HG03097 (cell line): ENCODE measurements around the gene TSSK6.

Experiments
- ATAC-seq: cut with Tn5 transposase; IDR thresholded peaks from one replicate; pipeline ENCODE4 v1.9.1; 2021; ENCODE audit not compliant: unreplicated experiment, low FRiP score

The TSSK6 gene

DNA sequence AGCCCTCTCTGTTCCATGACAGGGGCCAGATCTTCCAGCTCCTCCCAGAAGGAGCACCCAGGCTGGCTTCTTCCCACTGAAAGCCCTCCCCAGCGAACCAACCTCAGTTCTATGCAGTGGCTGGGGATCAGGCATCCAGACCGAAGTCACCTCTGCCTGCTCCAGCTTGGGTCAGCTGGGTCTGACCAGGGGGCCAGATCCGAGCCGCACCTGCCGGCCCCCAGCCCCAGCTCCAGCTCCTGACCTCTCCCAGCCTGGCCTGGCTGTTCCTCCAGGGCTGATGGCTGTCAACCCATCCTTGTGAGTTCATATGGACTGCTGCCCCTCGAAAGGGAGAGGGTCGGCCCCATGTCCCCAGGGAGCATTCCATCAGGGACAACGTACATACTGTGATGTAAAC, 8.0 kb downstream of the TSSK6 start:
- ATAC-seq = no peak

DNA sequence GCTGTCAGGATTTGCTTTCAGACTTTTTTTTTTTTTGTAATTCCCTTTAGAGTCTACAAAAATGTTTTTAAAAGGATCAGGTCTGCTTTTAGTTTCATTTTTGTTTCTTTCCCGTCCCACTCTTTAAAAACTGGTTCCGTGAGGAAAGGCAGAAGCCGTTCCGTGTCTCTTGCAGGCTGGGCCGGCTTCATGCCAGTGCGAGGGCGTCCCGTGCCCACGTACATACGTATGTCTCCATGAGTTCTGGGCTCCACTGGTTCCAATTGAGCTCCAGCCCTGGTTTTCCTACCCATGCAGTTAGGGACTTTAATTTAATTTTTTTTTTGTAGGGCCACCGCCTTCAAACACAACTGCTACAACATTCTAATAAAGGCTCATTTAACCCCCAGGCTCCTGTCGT, 8.8 kb downstream of the TSSK6 start:
- no peak for ATAC-seq

DNA sequence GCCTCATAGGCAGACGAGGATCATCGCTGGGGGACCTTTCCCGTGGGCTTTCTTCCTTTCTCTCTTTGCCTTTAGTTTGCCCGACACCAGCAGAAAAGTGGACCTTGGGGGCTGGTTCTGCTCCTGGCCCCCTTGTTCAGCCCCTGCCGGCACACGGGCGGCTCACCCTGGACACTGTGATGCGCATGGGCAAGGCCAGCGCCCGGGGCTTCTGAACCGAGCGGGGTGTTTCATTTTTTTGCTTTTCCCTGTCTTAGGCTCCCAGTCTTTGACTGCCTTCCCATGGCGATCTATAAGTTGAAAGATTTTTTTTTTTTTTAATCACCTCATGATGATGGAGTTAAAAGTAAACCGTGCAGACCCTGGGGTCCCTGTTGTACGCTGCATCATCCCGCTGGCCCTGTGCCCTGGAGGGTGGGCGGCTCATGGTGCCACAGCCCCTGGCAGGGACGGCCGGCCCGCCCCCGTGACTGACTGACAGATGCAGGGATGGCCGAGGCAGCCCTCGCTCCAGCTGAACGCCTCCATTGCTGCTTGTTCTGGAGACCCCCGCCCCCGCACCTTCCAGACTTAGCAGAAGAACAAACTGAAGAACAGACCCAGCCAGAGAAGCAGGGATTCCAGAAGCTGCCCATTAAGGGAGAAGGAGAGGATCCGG, 9.6 kb downstream of the TSSK6 start:
- ATAC-seq = no peak

DNA sequence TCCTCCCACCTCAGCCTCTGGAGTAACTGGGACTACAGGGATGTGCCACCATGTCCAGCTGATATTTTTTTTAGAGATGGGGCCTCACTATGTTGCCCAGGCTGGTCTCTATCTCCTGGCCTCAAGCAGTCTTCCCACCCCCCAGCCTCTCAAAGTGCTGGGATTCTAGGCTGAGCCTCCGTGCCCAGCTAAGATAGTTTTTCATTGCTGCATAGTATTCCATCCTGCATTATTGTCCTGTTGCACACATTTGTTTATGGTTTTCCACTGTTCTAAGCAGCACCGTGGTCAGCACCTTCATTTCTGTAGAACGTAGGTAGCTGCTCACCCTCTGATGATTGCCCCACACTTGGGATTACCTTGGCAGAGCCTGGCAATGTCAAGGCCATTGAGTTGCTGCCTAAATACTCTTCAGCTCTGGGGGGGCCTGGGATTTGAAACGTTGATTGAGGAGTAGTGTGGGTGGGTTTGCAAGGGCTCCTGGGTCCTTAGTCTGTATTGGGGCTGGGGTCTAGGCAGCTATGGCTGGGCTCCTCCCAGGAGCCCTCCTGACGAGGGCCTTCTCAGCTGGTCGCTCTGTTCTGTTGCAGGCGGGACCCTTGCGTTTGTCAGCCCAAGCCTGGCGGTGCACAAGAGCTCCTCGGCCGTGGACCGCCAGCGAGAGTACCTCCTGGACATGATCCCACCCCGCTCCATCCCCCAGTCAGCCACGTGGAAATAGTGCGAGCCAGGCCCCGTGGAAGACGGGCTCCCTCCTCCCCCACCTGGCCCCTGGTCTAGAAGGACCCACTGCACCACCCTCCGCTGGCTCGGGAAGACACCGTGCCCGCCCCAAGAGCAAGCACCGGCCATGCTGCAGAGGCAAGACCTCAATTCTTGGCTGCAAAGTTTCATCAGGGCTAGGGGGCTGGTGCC, 10.3 kb downstream of the TSSK6 start:
- no peak for ATAC-seq

DNA sequence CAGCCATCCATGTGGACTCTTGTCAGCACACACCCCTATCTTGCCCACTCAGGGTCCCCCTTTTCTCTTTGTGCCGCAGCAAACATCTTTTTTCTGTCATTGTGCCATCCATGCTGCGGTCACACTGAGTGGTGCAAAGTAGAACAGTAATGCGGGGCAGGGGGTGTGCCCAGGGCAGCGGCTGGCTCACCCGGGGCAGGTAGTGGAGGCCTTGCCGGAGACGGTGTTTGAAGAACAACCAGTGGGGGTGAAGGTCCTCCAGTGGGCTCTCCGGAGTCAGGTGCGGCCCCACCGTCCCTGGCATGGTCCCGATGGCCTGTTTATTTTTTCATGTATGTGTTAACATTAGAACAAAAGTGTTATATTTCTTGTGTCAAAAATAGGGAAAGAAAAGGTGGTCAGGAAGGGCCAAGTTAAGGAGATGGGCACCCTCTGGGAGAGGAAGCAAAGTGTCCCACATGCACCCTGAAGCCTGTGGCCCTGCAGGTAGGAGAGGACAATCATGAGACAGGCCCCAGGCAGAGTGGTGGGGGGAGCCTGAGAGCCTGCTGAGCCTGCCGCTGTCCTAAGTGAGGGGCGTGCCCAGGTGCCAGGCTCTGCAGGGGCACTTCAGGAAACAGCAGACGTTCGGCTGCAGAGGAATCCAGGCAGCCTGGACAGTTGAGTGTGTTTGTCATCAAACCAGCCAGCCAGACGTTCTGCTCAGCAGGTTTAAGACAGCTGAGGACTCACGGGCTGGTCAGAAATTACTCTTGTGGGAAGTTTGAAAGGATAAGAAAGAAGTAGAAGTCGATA, 12.3 kb downstream of the TSSK6 start:
- no peak for ATAC-seq

DNA sequence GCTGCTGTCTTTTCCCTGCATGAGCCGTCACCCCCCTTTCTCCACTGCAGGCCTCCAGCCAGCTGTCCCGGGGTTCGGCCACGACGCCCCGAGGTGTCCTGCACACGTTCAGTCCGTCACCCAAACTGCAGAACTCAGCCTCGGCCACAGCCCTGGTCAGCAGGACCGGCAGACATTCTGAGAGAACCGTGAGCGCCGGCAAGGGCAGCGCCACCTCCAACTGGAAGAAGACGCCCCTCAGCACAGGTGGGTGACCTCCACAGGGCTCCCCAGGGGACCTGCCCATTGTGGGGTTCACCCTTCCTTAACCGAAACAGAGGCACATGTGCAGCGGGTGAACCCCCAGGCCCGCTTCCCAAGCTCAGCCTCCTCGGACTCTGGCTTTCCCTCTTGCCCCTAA, 13.1 kb downstream of the TSSK6 start:
- ATAC-seq = no peak

DNA sequence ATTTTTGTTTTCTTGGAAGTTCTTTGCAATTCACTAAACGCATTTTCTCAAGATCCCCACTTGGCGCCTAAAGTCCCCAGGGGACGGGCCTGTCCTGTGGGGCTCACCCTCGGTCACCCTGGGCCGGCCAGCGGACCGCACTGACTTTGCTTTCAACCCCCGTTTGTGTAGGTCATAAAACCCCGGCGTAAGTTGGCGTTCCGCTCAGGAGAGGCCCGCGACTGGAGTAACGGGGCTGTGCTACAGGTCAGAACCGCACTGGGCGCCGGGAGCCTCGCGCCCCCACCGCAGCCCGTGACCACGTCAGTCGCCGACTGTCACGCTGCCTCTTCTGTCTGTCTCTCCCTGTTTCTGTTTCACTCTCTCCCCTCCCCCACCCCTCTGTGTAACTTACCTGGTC, 13.6 kb downstream of the TSSK6 start:
- ATAC-seq = no peak

DNA sequence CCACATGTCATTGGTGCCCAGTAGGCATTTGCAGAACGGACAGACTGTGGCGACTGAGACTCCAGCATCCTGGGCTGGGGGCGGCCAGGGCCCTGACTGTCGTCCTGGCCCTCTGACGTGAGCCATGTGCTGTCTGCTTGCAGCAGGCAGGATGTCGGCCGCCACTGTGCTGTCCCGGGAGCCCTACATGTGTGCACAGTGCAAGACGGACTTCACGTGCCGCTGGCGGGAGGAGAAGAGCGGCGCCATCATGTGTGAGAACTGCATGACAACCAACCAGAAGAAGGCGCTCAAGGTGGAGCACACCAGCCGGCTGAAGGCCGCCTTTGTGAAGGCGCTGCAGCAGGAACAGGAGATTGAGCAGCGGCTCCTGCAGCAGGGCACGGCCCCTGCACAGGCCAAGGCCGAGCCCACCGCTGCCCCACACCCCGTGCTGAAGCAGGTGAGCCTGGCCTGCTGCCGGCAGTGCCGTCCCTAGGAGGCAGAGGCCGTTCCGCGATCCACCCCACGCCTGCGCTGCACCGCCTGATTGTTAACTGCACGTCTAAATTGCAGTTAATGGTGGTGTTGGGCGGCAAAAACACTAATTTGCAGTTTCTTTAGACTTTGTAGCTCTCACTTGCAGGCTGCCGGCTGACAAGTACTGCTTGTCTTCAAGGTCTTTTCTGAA, 14.2 kb downstream of the TSSK6 start:
- no peak for ATAC-seq

DNA sequence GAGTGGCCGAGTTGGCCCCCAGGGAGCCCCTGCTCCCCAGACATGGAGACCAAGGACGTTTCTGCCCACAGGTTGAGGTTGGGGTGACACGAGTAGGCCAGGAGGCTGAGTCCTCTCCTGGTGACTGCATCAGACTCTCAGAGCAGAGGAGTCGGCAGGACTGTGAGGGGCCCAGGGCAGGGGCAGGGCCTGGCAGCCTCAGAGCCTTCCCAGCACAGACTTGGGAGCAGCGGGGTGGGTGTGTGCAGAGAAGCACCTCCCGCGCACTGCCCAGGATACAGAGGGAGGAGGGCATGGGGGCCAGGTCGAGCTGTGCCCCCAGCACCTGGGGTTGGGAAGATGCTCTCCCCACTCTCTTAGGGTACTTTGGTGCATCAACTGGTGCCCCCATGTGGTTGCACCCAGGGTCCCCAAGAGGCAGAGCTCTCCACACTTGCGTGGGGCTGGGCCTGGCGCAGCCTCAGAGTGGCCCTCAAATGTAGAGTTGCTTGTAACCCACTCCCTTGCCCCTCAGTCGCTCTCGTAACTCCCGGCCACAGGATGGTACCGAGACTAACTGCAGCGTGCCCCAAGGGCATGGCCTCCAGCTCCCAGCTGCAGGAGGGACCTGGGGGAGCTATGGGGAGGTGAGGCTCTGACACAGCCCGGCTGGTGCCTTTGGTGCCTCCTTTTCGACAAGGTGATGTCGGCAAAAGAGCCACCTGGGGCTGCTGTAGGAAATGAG, 15.9 kb downstream of the TSSK6 start:
- ATAC-seq = no peak

DNA sequence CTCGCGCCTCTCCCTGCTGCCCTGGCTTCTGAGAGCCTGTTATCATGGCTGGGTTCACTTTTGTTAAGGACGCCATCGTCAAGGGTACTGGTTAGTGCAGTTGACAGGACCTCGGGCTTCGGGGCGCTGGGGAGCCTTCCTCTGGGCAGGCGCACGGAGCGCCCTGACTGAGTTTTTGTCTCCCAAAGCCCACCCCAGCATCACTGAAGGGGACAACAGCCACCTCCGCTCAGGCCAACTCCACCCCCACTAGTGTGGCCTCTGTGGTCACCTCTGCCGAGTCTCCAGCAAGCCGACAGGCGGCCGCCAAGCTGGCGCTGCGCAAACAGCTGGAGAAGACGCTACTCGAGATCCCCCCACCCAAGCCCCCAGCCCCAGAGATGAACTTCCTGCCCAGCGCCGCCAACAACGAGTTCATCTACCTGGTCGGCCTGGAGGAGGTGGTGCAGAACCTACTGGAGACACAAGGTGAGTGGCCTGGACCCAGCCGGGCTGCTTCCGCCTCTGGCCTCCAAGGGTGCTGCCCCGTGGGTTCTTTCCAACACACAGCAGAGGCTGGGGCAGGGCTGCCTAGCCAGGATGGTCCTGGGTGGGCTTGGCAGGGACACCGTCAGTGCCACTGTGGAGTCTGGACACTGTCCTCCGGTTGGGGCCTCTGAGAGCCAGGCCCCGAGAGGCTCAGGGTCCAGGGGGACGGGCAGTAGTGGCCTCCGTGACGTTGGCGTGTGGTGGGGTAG, 16.9 kb downstream of the TSSK6 start:
- no peak for ATAC-seq

DNA sequence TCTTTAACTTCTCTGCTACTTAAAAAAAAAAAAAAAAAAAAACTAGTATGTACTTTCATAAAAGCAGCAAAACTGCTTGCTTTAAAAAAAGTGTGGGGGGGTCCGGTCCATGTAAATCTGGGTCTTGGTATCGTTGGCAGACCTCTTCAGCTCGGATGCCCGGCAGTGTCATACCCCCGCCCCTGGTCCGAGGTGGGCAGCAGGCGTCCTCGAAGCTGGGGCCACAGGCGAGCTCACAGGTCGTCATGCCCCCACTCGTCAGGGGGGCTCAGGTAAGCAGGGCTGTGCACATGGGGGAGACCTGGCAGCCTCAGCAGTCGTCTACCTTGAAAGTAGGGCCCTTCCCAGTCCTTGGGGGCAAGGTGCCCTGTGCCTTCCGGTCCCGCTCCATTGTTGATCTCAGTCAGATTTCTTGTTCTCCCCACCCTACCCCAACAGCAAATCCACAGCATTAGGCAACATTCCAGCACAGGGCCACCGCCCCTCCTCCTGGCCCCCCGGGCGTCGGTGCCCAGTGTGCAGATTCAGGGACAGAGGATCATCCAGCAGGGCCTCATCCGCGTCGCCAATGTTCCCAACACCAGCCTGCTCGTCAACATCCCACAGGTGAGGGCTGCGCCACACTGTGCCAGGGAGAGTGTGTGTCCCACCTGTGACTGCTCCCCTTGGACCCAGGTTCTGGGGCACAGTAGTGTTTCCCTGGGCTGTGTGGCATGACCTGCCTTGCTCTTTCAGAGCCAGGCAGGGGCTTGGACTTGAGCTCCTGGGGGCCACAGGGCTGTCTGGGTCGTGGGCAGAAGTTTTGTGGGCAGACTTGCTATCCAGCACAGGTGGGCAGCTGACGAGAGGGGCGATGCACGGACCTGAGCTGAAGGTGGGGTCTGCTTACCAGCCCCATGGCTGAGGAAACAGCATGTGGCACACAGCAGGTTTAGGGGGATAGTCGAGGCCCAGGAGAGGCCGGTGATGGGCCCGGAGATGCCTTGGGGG, 19.4 kb downstream of the TSSK6 start:
- ATAC-seq = no peak

DNA sequence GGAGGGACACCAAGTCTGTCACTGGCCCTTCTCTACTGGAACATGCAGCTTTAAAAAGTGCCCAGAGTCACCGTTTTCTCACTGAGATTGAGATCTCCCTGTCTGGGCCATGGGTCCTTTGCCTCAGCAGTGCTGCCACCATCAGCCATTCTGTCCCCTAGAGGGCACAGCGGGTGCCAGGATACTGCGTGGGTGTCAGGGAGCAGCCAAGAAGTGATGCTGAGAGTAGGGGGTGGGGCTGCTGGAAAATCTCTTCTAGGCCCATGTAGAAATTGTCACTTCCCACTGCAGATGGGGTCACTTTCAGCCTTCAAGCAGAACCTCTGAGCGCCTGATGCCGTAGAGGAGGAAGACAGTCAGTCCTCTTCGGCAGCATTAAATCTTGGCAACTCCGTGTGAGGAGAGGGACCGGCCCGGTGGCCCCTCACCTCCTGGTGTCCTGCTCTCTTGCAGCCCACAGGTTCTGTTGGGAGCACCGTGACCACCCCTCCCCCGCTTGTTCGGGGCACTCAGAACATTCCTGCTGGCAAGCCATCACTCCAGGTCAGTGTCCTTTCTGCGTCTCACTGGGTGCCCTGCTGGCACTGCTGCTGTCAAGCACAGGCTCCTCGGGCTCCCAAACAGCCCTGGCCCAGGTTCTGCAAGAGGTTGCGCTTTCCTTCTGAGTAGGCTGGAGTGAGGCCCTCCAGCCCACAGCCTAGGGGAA, 21.4 kb downstream of the TSSK6 start:
- ATAC-seq = no peak

DNA sequence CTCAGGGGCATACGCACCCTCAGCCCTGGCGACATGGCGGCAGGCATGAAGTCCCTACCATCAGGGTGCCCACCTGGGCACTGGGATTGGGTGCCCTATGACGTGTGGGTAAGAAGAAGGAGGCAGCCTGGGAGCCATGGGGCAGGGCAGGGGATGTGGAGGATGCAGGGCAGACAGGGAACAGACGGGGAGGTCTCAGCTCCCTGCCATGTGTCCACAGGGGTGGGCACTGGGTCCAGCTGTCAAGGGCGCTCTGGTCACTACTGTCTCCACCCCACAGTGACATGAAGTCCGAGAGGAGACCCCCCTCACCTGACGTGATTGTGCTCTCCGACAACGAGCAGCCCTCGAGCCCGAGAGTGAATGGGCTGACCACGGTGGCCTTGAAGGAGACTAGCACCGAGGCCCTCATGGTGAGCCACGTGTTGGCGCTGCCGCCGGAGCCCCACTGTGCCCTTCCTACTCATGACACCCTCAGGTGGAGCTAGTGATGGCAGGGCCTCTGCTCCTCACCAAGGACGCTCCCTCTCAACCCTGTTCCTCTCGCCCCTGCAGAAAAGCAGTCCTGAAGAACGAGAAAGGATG, 23.2 kb downstream of the TSSK6 start:
- no peak for ATAC-seq

DNA sequence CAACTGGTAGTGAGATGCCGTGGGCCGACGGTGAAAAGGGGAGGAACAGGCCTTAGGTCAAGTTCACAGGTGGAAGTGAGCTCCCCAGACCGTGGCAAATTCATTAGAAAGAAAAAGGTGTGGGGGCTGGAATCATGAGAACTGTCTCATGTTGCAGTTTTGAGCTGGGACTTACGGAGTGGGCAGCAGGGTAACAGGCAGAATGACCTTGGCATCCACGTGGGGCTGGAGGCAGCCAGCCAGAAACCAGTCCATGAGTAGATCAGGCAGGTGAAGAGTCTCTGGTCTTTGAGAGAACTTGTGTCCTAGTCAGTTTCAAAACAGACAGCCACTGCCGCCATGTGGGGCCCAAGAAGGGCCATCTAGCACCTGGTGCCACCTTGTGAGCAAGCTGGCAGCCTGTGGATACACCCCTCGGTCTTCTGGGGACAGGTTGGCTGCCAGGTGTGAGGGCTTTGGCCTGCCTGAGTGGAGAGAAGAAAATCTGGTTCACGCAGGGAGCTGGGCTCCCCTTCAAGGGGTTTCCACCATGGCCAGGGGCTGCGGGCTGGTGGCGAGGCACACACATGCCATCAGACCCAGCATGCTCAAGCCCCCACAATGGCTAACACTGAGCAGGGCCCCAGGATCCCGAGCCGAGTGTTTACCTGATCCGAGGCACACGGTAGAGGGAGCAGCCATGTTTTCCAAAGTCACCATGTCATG, 23.9 kb downstream of the TSSK6 start:
- ATAC-seq = no peak

DNA sequence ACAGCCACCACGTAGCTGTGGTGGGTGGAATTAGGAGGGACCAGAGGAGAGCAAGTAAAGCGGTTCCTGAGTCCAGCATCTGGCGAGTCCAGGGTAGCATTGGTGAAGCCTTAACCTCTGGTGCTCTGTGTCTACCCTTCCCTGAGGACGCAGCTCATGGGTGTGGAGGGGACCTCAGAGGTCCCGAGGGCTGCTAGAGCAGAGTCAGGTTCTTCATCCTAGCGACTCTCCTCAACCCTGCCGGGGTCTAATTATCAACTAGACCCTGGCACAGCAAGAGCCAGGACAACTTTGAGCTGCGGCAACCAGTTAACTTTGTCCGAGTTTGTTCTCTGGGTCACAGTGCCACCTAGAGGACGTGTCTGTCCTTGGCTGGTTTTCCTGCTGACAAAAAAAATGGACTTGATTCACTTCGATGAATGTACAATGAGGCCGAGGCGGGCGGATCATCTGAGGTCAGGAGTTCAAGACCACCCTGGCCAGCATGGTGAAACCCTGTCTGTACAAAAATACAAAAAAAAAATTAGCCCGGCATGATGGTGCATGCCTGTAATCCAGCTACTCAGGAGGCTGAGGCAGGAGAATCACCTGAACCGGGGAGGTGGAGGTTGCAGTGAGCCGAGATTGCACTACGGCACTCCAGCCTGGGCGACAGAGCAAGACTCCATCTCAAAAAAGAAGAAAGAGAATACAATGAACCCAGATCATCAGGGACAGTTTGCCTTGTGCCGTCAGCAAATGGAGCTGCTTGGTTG, 25.0 kb downstream of the TSSK6 start:
- no peak for ATAC-seq

DNA sequence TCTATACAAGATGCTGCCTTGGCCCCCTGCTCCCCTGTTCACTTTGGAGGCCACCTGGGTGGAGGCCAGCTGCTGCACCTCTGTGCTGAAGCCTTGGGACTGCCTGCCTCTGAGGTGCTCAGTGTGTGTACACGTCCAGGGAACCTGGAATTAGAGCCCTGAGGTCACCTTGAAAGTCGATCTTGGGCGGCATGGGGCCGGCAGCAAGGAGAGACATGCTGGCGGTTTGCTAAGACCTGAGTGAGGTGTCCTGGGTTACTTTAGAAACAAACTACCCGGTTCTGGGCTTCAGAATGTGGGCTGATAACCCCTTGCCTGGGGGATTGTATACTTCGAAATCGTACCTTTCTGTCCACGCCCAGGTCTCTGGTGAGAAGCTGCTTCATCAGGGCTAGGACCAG, 25.5 kb downstream of the TSSK6 start:
- no peak for ATAC-seq
